ENCODE measurements around the gene AUTS2.

DNA sequence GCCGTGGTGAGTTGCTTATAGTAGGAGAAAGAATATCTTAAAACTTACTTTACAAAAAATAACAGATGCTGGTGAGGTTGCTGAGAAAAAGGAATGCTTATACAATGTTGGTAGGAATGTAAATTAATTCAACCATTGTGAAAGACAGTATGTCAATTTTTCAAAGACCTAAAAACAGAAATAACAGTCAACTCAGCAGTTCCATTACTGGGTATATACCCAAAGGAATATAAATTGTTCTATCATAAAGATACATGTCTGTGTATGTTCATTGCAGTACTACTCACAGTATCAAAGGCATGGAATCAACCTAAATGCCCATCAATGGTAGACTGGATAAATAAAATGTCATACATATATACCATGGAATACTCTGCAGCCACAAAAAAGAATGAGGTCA lies 420.4 kb downstream of the AUTS2 start:
- TF ChIP-seq POLR2A (IDR thresholded peaks at IDR 0.05; ENCODE audit: low read depth, low read length) (no peak), TAF1 (IDR thresholded peaks at IDR 0.05; ENCODE audit: borderline replicate concordance, low read depth, low read length) (no peak)
